LNCaP clone FGC (cell line): ENCODE results near the gene HAGHL.
"Not testable (repeated sequence)": the region's sequence is repeated elsewhere in the genome, so short reads cannot be mapped to it uniquely, and the experiment has no call there.

Source experiments
- DNase-seq: peaks from one replicate; pipeline ENCODE4 v3.0.0-alpha.2; 2011; ENCODE audit warnings: low read depth
- H3K4me3 ChIP-seq: 2 replicates; pipeline ENCODE4 v1.5.1; 2011; ENCODE audit warnings: mild to moderate bottlenecking, low read depth, low read length, control low read depth
- TF ChIP-seq, protein P1 (sequence below): IDR thresholded peaks from 2 replicates; pipeline ENCODE4 v1.5.1; 2012; ENCODE audit warnings: mild to moderate bottlenecking; ENCODE audit not compliant: control insufficient read depth, insufficient read depth; ENCODE audit errors: extremely low read depth

Gene HAGHL

DNA sequence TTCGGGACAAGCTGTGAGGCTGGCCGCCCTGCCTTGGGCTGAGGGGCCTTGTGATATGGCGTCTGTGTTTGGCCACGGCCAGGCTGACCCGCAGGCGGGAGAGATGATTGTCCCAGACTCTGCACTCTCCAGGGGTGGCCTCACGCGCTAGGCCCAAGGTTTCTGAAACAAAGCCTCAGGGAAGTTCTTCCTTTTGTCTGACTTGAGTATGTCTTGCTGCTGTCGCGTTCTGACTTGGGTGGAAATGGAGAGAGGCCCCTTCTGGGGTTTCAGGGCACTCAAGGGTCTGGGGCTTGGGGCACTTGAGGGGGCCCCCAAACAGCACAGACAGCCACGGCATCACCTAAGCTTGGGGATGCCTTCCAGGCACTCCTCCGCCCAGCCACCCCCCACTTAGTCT lies 15.8 kb upstream of the HAGHL start:
- TF ChIP-seq, protein P1, sequence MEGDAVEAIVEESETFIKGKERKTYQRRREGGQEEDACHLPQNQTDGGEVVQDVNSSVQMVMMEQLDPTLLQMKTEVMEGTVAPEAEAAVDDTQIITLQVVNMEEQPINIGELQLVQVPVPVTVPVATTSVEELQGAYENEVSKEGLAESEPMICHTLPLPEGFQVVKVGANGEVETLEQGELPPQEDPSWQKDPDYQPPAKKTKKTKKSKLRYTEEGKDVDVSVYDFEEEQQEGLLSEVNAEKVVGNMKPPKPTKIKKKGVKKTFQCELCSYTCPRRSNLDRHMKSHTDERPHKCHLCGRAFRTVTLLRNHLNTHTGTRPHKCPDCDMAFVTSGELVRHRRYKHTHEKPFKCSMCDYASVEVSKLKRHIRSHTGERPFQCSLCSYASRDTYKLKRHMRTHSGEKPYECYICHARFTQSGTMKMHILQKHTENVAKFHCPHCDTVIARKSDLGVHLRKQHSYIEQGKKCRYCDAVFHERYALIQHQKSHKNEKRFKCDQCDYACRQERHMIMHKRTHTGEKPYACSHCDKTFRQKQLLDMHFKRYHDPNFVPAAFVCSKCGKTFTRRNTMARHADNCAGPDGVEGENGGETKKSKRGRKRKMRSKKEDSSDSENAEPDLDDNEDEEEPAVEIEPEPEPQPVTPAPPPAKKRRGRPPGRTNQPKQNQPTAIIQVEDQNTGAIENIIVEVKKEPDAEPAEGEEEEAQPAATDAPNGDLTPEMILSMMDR: no peak
- no peak for DNase-seq
- H3K4me3 ChIP-seq: no peak overlapping the region

DNA sequence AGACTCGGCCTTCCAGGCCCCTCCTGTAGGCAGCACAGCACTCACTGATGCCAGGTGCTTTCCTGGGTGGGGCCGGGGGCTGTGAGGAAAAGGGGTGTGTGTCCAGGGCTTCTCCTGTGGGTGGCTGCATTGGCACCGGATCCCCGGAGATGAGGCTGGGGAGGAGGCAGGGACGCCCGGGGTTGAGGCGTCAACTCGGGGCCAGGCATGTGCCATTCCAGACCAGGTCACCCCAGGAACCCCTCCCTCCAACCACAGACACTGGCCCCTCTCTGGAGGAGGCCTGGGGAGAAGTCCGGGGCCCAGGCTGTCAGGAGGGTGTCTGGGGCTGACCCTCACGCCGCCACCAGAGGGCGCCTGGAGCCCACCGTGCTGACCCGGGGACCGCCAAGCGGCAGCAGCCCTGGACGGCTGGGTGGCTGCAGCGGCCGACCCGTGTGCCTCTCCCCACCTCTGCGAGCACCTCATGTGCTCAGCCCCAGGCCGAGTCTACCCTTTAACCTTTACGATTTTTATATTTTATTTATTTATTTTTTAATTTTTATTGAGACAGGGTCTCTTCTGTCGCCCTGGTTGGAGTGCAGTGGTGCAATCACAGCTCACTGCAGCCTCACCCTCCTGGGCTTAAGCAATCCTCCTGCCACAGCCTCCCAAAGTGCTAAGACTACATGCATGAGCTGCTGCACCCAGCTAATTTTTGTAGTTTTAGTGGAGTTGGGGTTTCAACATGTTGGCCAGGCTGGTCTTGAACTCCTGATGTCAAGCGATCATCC lies 15.2 kb upstream of the HAGHL start:
- DNase-seq: no peak
- H3K4me3 ChIP-seq: no peak overlapping the region
- TF ChIP-seq, protein P1: peak; percentile 84

DNA sequence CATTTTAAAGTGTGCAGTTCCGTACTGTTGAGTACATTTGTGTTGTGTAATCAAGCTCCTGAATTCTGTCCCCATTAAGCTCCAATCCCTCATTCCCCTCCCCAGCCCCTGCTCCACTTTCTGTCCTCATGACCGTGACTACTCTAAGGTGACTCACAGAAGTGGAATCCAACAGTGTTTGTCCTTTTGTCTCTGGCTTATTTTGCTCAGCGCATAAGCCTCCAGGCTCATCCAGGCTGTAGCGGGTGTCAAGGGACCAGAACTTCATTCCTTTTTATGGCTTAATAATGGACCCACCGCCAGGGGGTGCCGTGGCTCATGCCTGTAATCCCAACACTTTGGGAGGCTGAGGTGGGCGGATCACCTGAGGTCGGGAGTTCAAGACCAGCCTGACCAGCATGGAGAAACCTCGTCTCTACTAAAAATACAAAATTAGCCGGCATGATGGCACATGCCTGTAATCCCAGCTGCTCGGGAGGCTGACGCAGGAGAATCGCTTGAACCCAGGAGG lies 14.1 kb upstream of the HAGHL start:
- DNase-seq, H3K4me3 ChIP-seq: not testable (repeated sequence)
- TF ChIP-seq, protein P1: peak; percentile 43

DNA sequence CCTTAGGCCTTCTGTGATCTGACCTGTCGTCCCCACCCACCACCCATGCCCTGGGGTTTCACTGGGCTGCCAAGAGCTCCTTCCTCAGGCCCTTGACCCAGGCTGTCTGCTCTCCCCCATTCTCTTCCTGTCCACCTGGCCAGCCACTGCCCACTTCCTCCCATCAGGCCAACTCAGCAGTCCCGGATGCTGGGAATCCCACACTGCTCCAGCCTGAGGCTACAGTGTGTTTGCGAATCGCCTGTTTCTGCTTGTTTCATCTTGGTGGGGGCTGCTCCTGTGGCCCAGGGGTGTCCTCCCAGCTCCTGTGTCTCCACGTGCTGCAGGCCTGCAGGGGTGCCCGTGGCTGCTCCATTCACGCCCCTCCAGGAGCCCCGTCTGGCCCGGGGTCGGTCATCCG lies 12.8 kb upstream of the HAGHL start:
- H3K4me3 ChIP-seq: peak overlapping the region; percentile 42; the same call in 1 of the 2 replicates
- DNase-seq: no peak

DNA sequence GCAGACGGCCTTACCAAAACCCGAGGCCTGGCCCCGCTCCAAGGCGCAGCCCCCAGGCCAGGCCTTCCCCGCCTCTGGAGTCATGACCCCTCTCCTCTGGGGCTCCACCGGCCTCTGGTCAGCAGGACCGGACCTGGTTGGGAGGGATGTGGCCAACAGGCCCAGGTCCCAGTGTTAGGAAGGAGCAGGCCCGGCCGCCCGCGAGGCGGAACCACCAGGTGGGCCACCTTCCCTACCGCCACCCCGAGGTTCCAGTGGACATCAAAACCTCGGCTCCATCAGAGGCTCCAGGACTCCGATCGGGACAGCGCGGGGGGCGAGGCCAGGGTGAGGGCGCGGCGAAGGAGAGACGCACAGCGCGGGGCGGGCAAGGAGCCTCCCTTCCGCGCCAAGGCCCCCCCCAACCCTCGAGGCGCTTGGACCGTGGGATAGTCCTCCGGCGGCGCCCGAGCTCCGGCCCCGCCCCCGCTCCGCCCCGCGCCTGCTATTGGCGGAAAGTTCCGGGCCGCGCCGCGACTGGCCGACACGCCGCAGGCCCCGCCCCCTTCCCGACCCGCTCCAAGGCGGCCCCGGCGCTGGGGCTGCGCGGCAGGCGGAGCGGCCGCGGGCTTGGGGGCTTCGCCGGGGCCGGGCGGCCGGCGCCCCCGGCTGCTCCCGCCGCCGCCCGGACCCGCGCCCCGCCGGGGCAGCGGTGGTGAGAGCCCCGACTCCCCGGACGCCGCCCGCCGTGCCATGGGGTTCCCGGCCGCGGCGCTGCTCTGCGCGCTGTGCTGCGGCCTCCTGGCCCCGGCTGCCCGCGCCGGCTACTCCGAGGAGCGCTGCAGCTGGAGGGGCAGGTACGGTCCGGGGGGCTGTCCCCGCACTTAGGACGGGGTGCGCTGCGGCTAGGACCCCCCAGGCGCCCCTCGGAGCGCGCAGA lies 12.1 kb upstream of the HAGHL start, which contains the start of gene METRN:
TSS of gene METRN (plus strand) at position 561 of the 919 bp plus-strand sequence. CDS start at position 733, 172 bp downstream.
- peak within 1 kb of the TSS; percentile 69 for H3K4me3 ChIP-seq
- DNase-seq: no peak
- TF ChIP-seq, protein P1: no peak

More for the DNA sequence above, 12.8 kb upstream of the HAGHL start:
- TF ChIP-seq, protein P1: no peak

DNA sequence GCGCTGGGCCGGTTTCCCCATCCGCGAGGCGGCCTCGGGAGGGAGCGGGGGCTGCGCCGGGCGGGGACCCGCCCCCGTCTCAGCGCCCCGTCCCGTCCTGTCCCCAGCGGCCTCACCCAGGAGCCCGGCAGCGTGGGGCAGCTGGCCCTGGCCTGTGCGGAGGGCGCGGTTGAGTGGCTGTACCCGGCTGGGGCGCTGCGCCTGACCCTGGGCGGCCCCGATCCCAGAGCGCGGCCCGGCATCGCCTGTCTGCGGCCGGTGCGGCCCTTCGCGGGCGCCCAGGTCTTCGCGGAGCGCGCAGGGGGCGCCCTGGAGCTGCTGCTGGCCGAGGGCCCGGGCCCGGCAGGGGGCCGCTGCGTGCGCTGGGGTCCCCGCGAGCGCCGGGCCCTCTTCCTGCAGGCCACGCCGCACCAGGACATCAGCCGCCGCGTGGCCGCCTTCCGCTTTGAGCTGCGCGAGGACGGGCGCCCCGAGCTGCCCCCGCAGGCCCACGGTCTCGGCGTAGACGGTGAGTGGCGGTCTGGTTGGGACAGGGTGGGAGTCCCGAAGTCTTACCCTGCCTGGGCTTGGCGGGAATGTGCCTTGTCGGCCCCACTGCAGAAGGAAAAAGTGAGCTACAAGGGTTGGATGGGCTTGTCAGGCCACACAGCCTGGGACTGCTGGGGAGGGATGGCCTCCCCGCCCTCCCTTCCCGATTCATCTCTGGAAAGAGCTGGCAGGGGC lies 11.3 kb upstream of the HAGHL start:
- H3K4me3 ChIP-seq: peak overlapping the region; percentile 69
- DNase-seq: no peak
- TF ChIP-seq, protein P1: peak; percentile 52
